Activated T-cell treated with anti-CD3 and anti-CD28 coated beads for 24 hours (primary cell): Measurements from ENCODE around the gene SPG7.
"Not testable (repeated sequence)": the region's sequence is repeated elsewhere in the genome, so short reads cannot be mapped to it uniquely, and the experiment has no call there.

ENCODE experiments used
- DNase-seq: peaks from one replicate; pipeline ENCODE4 v3.0.0-alpha.2; 2020; ENCODE audit warnings: low read depth

The SPG7 gene

GRCh38 chr16:89564476-89565255 is 56.5 kb downstream of the SPG7 start:
- DNase-seq, result no peak

GRCh38 chr16:89565256-89565505 is 57.0 kb downstream of the SPG7 start:
- DNase-seq, result no peak

- no peak for DNase-seq
These were observed 57.5 kb downstream of the SPG7 start for GRCh38 chr16:89565506-89566372.

- no peak for DNase-seq
These were observed 59.7 kb downstream of the SPG7 start for GRCh38 chr16:89567656-89568594.

- no peak for DNase-seq
These were observed 61.5 kb downstream of the SPG7 start for GRCh38 chr16:89569506-89570341.

GRCh38 chr16:89570342-89570923 is 62.2 kb downstream of the SPG7 start:
- DNase-seq, result no peak

GRCh38 chr16:89570983-89571598 is 62.9 kb downstream of the SPG7 start:
- DNase-seq, result not testable (repeated sequence)

- DNase-seq, result no peak
These were observed 63.4 kb downstream of the SPG7 start for GRCh38 chr16:89571636-89572035.

- no peak for DNase-seq
These were observed 63.9 kb downstream of the SPG7 start for GRCh38 chr16:89572073-89572484.

- no peak for DNase-seq
These were observed 64.4 kb downstream of the SPG7 start for GRCh38 chr16:89572485-89573205.

- no peak for DNase-seq
These were observed 65.8 kb downstream of the SPG7 start for GRCh38 chr16:89573826-89574680.

GRCh38 chr16:89574681-89575246 is 66.6 kb downstream of the SPG7 start:
- no peak for DNase-seq

GRCh38 chr16:89575247-89576152 is 67.3 kb downstream of the SPG7 start, which contains the start of gene CPNE7:
CPNE7 (plus strand) TSS chr16:89575758; CDS start chr16:89575898, 140 bp downstream.
- no peak for DNase-seq

- DNase-seq, result no peak
These were observed 68.2 kb downstream of the SPG7 start for GRCh38 chr16:89576153-89577054.

GRCh38 chr16:89577055-89577759 is 69.0 kb downstream of the SPG7 start:
- no peak for DNase-seq

GRCh38 chr16:89579351-89579750 is 71.1 kb downstream of the SPG7 start:
- DNase-seq, result no peak
